HG02870 (cell line): ENCODE measurements around the gene NPC1.
A peak's percentile ranks its signal among the peaks of the same experiment; 100 is the strongest.

Source experiments
- ATAC-seq: cut with Tn5 transposase; IDR thresholded peaks from one replicate; pipeline ENCODE4 v1.9.1; 2021; ENCODE audit warnings: mild to moderate bottlenecking, moderate library complexity; ENCODE audit not compliant: unreplicated experiment

Gene NPC1

GRCh38 chr18:23550898-23551297 is 35.4 kb downstream of the NPC1 start:
- ATAC-seq = no peak

GRCh38 chr18:23548719-23549118 is 37.6 kb downstream of the NPC1 start:
- ATAC-seq = no peak

GRCh38 chr18:23548275-23548674 is 38.0 kb downstream of the NPC1 start:
- no peak for ATAC-seq

GRCh38 chr18:23547846-23548245 is 38.5 kb downstream of the NPC1 start:
- no peak for ATAC-seq

GRCh38 chr18:23547306-23547705 is 39.0 kb downstream of the NPC1 start:
- no peak for ATAC-seq

- ATAC-seq = no peak
Observed at GRCh38 chr18:23545247-23545789, 41.0 kb downstream of the NPC1 start.

GRCh38 chr18:23542461-23542860 is 43.8 kb downstream of the NPC1 start:
- no peak for ATAC-seq

GRCh38 chr18:23541349-23542093 is 44.8 kb downstream of the NPC1 start:
- ATAC-seq = no peak

GRCh38 chr18:23540867-23541266 is 45.4 kb downstream of the NPC1 start:
- peak; percentile 84 for ATAC-seq

- no peak for ATAC-seq
Observed at GRCh38 chr18:23539911-23540525, 46.3 kb downstream of the NPC1 start.

GRCh38 chr18:23539296-23539695 is 47.0 kb downstream of the NPC1 start:
- no peak for ATAC-seq

- ATAC-seq = no peak
Observed at GRCh38 chr18:23538870-23539269, 47.4 kb downstream of the NPC1 start.

GRCh38 chr18:23538001-23538400 is 48.3 kb downstream of the NPC1 start:
- ATAC-seq = no peak

- no peak for ATAC-seq
Observed at GRCh38 chr18:23537274-23537673, 49.0 kb downstream of the NPC1 start.

- no peak for ATAC-seq
Observed at GRCh38 chr18:23536204-23536603, 50.1 kb downstream of the NPC1 start.

- no peak for ATAC-seq
Observed at GRCh38 chr18:23534276-23534675, 52.0 kb downstream of the NPC1 start.

- ATAC-seq = no peak
Observed at GRCh38 chr18:23532848-23533247, 53.5 kb downstream of the NPC1 start.

GRCh38 chr18:23531912-23532311 is 54.4 kb downstream of the NPC1 start:
- no peak for ATAC-seq

- no peak for ATAC-seq
Observed at GRCh38 chr18:23530195-23530594, 56.1 kb downstream of the NPC1 start.

GRCh38 chr18:23529604-23530003 is 56.7 kb downstream of the NPC1 start:
- ATAC-seq = no peak

GRCh38 chr18:23528580-23529472 is 57.5 kb downstream of the NPC1 start:
- ATAC-seq = no peak
